OCI-LY3 (cell line): ENCODE measurements around the gene CCL16.

Experiments
- H2AFZ ChIP-seq: fragments of 200-600, 300-600 bp; shearing (Covaris generic); 2 replicates; pipeline ENCODE4 v1.6.0; 2014; ENCODE audit warnings: antibody characterized with exemption, low read depth, low read length
- H3K27ac ChIP-seq: fragments of 200-600, 300-600 bp; sonication (generic); 2 replicates; pipeline ENCODE4 v1.5.1; 2014; ENCODE audit warnings: mild to moderate bottlenecking, low read length, moderate library complexity, mixed read lengths
- H3K27me3 ChIP-seq: fragments of 200-600, 300-600 bp; sonication (generic); 2 replicates; pipeline ENCODE4 v1.6.1; 2014; ENCODE audit warnings: low read depth, low read length, mixed read lengths
- H3K36me3 ChIP-seq: fragments of 200-600, 300-600 bp; sonication (generic); replicated peaks from 2 replicates; pipeline ENCODE3; 2014; ENCODE audit warnings: low read depth, low read length, mixed read lengths
- H3K4me1 ChIP-seq: fragments of 300-600, 200-600 bp; sonication (generic); 2 replicates; pipeline ENCODE4 v1.6.1; 2014; ENCODE audit warnings: low read length, mixed read lengths
- H3K4me2 ChIP-seq: fragments of 200-600, 300-600 bp; sonication (generic); 2 replicates; pipeline ENCODE4 v1.6.1; 2014; ENCODE audit warnings: low read length, mixed read lengths
- H3K4me3 ChIP-seq: fragments of 300-600, 200-600 bp; sonication (generic); 2 replicates; pipeline ENCODE4 v1.5.1; 2014; ENCODE audit warnings: antibody characterized with exemption, mild to moderate bottlenecking, low read length, moderate library complexity
- H3K79me2 ChIP-seq: fragments of 300-600, 200-600 bp; shearing (Covaris generic); 2 replicates; pipeline ENCODE4 v1.6.1; 2014; ENCODE audit warnings: mild to moderate bottlenecking, low read length, mixed read lengths
- H3K9ac ChIP-seq: fragments of 300-600, 200-600 bp; shearing (Covaris generic); 2 replicates; pipeline ENCODE4 v1.6.0; 2014; ENCODE audit warnings: mild to moderate bottlenecking, low read length, moderate library complexity
- H3K9me3 ChIP-seq: fragments of 200-600, 300-600 bp; shearing (Covaris generic); 2 replicates; pipeline ENCODE4 v1.6.1; 2014; ENCODE audit warnings: low read length, mixed read lengths; ENCODE audit not compliant: insufficient read depth
- H4K20me1 ChIP-seq: fragments of 200-600, 300-600 bp; sonication (generic); 2 replicates; pipeline ENCODE4 v1.6.1; 2016; ENCODE audit warnings: low read length, mixed read lengths; ENCODE audit not compliant: insufficient read depth
- EZH2phosphoT487 ChIP-seq: fragments of 200-600 bp; shearing (Covaris generic); IDR thresholded peaks from 2 replicates; pipeline ENCODE4 v1.6.1; 2018; ENCODE audit warnings: antibody characterized with exemption, mixed run types, low read depth
- TF ChIP-seq, protein P1 (sequence below): fragments of 200-600, 300-600 bp; sonication (generic); IDR thresholded peaks from 2 replicates; pipeline ENCODE4 v1.5.1; 2014; ENCODE audit warnings: antibody characterized with exemption, low read length, low read depth

Gene CCL16

DNA sequence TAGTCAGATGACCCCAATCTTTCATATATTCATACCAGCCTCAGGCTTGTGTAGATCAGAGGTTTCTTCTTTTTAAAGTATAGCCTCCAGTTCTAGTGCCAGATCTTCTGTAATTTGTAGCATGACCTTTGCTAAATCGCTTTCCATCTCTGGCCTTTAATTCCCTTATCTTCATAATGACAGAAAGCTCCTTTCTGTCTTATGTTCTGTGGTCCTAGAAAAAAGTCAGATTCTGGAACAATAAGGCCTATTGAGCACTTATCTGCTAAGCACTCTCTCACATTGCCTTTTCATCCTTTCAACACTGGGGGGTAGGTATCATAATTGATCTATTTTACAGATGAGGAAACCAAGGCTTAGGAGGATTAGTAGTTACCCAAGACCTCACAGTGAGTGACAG, 9.2 kb downstream of the CCL16 start:
- TF ChIP-seq, protein P1, sequence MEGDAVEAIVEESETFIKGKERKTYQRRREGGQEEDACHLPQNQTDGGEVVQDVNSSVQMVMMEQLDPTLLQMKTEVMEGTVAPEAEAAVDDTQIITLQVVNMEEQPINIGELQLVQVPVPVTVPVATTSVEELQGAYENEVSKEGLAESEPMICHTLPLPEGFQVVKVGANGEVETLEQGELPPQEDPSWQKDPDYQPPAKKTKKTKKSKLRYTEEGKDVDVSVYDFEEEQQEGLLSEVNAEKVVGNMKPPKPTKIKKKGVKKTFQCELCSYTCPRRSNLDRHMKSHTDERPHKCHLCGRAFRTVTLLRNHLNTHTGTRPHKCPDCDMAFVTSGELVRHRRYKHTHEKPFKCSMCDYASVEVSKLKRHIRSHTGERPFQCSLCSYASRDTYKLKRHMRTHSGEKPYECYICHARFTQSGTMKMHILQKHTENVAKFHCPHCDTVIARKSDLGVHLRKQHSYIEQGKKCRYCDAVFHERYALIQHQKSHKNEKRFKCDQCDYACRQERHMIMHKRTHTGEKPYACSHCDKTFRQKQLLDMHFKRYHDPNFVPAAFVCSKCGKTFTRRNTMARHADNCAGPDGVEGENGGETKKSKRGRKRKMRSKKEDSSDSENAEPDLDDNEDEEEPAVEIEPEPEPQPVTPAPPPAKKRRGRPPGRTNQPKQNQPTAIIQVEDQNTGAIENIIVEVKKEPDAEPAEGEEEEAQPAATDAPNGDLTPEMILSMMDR = no peak
- no peak for TF ChIP-seq EZH2phosphoT487
- Histone ChIP-seq H3K4me3 (no peak overlapping the region), H3K9ac (no peak overlapping the region), H3K27ac (no peak overlapping the region), H3K9me3 (no peaks in the 10 kb centered on the region), H3K79me2 (no peaks in the 10 kb centered on the region), H3K36me3 (no peaks in the 10 kb centered on the region), H3K4me2 (no peak overlapping the region), H2AFZ (no peak overlapping the region), H3K4me1 (peaks cover 33% of the 10 kb centered on the region), H3K27me3 (peaks cover 20% of the 10 kb centered on the region), H4K20me1 (no peaks in the 10 kb centered on the region)

DNA sequence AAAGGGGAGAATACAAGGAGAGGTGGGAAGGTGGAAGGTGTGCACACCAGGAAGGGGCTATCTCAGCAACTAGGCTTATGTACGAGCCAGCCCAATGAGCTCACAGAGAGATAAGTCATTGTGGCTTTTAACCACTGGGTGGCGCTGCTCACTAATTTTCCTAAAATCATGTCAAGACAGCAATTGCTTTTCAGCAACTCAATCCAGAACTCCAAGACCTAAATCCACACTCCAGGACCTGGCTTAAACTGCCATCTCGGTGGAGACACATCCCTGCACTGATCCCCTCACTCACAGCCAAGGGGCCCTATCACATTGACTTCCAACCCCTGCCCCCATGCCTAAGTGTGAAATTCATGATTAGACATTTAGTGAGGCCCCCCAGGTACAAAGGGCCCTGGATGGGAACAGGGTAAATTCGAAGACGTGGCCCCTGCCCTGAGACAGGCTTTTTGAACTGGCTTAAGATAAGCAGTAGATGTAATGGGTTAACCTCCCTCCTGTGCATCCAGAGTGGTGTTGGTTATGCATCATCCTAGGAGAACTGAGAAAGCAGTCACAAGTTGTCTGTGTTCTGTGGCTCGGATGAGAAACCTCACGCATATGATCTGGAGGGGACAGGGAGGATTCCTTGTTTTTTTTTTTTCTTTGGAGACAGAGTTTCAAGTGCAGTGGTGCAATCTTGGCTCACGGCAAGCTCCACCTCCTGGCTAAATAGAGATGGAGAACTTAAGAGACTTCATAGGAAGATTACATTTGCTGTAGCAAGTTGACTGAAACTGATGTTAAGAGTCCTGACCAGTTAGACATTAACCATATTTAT, 11.5 kb downstream of the CCL16 start:
- Histone ChIP-seq H3K27ac (peak overlapping the region; percentile 34; the same call in 1 of the 2 replicates), H3K79me2 (no peaks in the 10 kb centered on the region), H3K27me3 (peaks cover 20% of the 10 kb centered on the region), H3K9ac (peak overlapping the region; percentile 34; the same call in 1 of the 2 replicates), H3K36me3 (no peaks in the 10 kb centered on the region), H4K20me1 (no peaks in the 10 kb centered on the region), H3K4me2 (peak overlapping the region; percentile 80), H3K4me1 (peaks cover 21% of the 10 kb centered on the region), H3K4me3 (peak overlapping the region; percentile 32), H3K9me3 (no peaks in the 10 kb centered on the region), H2AFZ (no peak overlapping the region)
- TF ChIP-seq, protein P1 = peak; percentile 89
- TF ChIP-seq EZH2phosphoT487 = no peak

DNA sequence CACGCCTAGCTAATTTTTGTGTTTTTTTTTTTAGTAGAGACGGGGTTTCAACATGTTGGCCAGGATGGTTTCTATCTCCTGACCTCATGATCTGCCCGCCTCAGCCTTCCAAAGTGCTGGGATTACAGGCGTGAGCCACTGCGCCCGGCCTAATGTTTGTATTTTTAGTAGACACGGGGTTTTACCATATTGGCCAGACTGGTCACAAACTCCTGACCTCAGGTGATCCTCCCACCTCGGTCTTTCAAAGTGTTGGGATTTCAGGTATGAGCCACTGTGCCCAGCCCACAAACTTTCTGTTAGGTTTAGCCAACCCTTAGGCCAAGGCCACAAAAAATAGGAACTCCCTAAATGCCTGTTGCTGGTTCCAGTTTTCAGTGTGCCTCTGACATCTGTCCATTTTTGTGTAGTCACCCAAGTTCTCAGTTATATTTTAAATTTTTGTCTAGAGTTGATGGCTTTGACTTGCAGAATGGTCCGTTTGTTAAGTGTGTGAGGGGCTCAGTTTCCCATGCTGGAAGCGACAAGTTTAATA, 12.7 kb downstream of the CCL16 start:
- Histone ChIP-seq H3K9ac (no peak overlapping the region), H2AFZ (no peak overlapping the region), H3K4me2 (no peak overlapping the region), H3K27ac (no peak overlapping the region), H3K4me3 (no peak overlapping the region), H3K36me3 (no peaks in the 10 kb centered on the region), H4K20me1 (no peaks in the 10 kb centered on the region), H3K4me1 (peaks cover 21% of the 10 kb centered on the region), H3K79me2 (no peaks in the 10 kb centered on the region), H3K9me3 (no peaks in the 10 kb centered on the region), H3K27me3 (peaks cover 24% of the 10 kb centered on the region)
- TF ChIP-seq, protein P1 = no peak
- no peak for TF ChIP-seq EZH2phosphoT487

DNA sequence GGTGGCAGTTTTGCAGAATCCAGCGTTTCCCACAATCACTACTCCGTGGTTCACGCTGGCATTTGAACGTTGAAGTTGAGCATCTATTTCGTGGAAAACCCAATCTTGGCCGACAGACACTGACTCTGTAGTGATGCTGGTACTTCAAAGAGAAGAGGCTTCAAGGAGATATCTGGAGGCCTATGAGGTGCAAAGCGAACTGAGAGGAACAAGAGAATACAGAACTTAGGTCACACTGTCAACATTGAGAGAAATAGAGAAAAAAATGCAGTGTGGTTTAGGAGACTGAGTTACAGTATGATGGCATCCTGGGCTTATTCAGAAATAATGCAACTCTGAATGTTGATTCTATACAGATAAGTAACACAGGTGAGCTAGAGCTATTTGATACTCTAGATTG, 16.0 kb downstream of the CCL16 start:
- H3K4me1 ChIP-seq = peaks cover 13% of the 10 kb centered on the region
- no peaks in the 10 kb centered on the region for H3K9me3 ChIP-seq
- H3K79me2 ChIP-seq = no peaks in the 10 kb centered on the region
- no peaks in the 10 kb centered on the region for H4K20me1 ChIP-seq
- H3K27ac ChIP-seq = no peak overlapping the region
- no peak overlapping the region for H3K4me2 ChIP-seq
- no peak overlapping the region for H3K4me3 ChIP-seq
- no peak for TF ChIP-seq EZH2phosphoT487
- TF ChIP-seq, protein P1 = no peak
- no peaks in the 10 kb centered on the region for H3K36me3 ChIP-seq
- no peak overlapping the region for H2AFZ ChIP-seq
- H3K9ac ChIP-seq = no peak overlapping the region
- H3K27me3 ChIP-seq = peaks cover 12% of the 10 kb centered on the region; the same call in 1 of the 2 replicates
